ENCODE data around the gene COA7. TPM values are rescaled to one million over a fixed set of nuclear protein-coding genes. Genes with fewer than 3 reads are reported as not detected.
A peak's percentile ranks its signal among the peaks of the same experiment; 100 is the strongest.

Gene COA7
- total RNA-seq, 4 donors from 2014 or later = 5.9 to 17.0 (median 9.4) TPM

DNA sequence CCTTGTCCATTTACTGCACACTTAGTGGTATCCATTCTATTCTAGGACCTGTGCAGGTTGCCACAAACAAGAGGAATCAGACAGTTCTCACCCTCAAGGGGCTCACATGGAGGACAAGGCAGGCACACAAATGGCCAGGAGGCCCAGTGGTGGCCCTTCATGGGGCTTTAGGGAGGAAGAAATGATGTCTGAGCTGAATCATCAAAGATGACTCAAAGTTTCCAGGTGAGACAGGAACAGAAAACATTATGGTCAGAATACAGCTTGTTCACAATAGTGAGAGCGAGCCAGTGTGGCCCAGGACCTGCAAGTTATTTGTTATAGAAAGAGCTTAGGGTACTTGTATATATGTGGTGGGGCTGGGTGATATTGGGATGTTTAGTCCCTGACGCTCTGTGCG is 38.8 kb downstream of the COA7 start:
- no peak for DNase-seq
- Histone ChIP-seq H3K27ac (no peak overlapping the region), H3K4me3 (no peak overlapping the region), H3K9me3 (no peaks in the 10 kb centered on the region), H3K4me1 (no peaks in the 10 kb centered on the region), H3K36me3 (no peaks in the 10 kb centered on the region), H3K27me3 (no peaks in the 10 kb centered on the region)
- TF ChIP-seq, protein P1, sequence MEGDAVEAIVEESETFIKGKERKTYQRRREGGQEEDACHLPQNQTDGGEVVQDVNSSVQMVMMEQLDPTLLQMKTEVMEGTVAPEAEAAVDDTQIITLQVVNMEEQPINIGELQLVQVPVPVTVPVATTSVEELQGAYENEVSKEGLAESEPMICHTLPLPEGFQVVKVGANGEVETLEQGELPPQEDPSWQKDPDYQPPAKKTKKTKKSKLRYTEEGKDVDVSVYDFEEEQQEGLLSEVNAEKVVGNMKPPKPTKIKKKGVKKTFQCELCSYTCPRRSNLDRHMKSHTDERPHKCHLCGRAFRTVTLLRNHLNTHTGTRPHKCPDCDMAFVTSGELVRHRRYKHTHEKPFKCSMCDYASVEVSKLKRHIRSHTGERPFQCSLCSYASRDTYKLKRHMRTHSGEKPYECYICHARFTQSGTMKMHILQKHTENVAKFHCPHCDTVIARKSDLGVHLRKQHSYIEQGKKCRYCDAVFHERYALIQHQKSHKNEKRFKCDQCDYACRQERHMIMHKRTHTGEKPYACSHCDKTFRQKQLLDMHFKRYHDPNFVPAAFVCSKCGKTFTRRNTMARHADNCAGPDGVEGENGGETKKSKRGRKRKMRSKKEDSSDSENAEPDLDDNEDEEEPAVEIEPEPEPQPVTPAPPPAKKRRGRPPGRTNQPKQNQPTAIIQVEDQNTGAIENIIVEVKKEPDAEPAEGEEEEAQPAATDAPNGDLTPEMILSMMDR (IDR thresholded peaks at IDR 0.05) = no peak
- TF ChIP-seq POLR2A (IDR thresholded peaks at IDR 0.05) = no peak

DNA sequence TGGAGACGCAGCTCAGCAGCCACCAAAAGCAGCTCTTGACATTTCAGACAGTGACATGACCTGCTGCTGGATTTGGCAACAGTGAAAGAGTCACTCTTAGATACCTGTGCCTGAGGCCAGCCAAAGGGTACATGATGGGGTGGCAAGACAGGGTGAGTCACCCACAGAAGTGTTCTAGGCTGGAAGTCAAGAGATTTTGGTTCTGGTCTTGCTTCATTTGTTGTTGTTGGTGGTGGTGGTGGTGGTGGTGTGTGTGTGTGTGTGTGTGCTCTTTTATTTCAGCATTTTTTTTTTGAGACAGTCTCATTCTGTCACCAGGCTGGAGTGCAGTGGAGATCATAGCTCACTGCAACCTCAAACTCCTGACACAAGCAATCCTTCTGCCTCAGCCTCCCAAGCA is 39.4 kb downstream of the COA7 start:
- no peaks in the 10 kb centered on the region for H3K9me3 ChIP-seq
- no peak overlapping the region for H3K4me3 ChIP-seq
- H3K27me3 ChIP-seq = no peaks in the 10 kb centered on the region
- no peaks in the 10 kb centered on the region for H3K36me3 ChIP-seq
- H3K27ac ChIP-seq = no peak overlapping the region
- DNase-seq = no peak
- TF ChIP-seq, protein P1 (IDR thresholded peaks at IDR 0.05) = no peak
- H3K4me1 ChIP-seq = no peaks in the 10 kb centered on the region

DNA sequence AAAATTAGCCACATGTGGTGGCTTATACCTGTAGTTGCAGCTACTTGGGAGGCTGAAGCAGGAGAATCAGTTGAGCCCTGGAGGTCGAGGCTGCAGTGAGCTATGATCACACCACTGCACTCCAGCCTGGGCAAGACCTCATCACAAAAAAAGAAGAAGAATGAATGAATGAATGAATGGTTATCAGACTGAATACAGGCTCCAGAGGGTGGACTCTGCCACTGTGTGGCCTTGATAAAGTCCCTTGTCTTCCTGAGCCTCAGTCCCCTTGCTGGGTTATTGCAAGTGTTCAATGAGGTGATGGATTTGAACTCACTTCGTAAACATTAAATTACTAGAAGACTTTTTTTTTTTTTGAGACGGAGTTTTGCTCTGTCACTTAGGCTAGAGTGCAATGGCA is 40.4 kb downstream of the COA7 start:
- TF ChIP-seq POLR2A (IDR thresholded peaks at IDR 0.05) = no peak
- TF ChIP-seq, protein P1 (IDR thresholded peaks at IDR 0.05) = no peak
- no peak overlapping the region for H3K27ac ChIP-seq
- H3K4me3 ChIP-seq = no peak overlapping the region
- no peak for DNase-seq
- H3K4me1 ChIP-seq = no peaks in the 10 kb centered on the region
- H3K27me3 ChIP-seq = no peaks in the 10 kb centered on the region
- H3K9me3 ChIP-seq = no peaks in the 10 kb centered on the region
- H3K36me3 ChIP-seq = no peaks in the 10 kb centered on the region

DNA sequence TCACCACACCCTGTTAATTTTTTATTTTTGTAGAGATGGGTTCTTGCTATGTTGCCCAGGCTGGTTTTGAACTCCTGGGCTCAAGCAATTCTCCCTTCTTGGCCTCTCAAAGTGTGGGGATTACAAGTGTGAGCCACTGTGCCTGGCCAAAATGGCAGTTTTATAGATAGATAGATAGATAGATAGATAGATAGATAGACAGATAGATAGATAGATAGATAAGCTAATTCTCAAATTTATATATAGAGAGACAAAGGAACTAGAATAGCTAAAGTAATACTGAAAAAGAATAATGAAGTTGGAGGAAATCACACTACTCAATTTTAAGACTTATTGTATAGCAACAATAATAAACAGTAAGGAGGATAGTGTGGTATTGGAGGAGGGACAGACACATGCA is 44.1 kb downstream of the COA7 start:
- H3K27ac ChIP-seq = no peak overlapping the region
- TF ChIP-seq POLR2A (IDR thresholded peaks at IDR 0.05) = no peak
- TF ChIP-seq, protein P1 (IDR thresholded peaks at IDR 0.05) = no peak

DNA sequence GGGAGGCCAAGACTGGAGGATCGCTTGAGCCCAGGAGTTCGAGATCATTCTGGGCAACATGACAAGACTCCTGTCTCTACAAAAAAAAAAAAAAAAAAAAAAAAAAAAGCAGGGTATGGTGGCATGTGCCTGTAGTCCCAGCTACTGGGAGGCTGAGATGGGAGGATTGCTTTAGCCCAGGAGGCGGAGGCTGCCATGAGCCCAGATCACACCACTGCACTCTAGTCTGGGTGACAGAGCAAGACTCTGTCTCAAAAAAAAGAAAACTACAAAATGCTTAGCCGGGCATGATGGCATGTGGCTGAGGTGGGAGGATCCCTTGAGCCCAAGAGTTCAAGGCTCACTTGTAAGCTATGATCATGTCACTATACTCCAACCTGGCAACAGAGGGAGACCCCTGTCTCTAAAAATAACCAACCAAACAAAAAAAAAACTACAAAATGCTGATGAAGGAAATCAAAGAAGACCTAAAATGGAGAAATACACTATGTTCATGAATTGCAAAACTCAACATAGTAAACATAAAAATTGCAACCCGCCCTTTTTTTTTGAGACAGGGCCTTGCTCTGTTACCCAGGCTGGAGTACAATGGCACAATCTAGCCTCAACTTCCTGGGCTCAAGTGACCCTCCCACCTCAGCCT is 44.8 kb downstream of the COA7 start:
- Histone ChIP-seq H3K36me3 (no peaks in the 10 kb centered on the region), H3K4me1 (no peaks in the 10 kb centered on the region), H3K4me3 (no peak overlapping the region), H3K9me3 (no peaks in the 10 kb centered on the region), H3K27me3 (no peaks in the 10 kb centered on the region), H3K27ac (no peak overlapping the region)
- DNase-seq = peak in 1 of 3 donors; percentile 18
- no peak for TF ChIP-seq POLR2A (IDR thresholded peaks at IDR 0.05)
- TF ChIP-seq, protein P1 (IDR thresholded peaks at IDR 0.05) = no peak

More for the DNA sequence above, 44.1 kb downstream of the COA7 start:
- H3K36me3 ChIP-seq = no peaks in the 10 kb centered on the region
- peak in 1 of 3 donors; percentile 4 for DNase-seq
- no peak overlapping the region for H3K4me3 ChIP-seq
- no peaks in the 10 kb centered on the region for H3K9me3 ChIP-seq
- H3K4me1 ChIP-seq = no peaks in the 10 kb centered on the region
- no peaks in the 10 kb centered on the region for H3K27me3 ChIP-seq

DNA sequence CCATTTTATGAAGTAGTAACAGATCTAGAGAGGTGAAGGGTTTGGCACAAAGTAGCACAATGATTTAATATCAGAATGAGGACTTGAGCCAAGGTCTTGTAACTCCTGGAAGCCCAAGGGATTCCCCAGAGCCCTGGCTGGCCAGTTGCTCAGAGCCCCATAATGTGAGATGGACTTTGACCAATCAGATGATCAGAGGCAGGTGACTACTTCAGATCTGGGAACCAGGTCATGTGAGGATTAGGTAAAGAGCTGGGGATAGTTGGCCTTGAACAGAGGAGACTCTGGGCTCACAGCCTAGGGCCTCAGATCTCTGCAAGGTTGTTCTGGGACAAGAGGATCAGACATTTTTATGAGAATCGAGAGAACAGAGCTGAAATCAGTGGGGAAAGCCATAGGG is 46.2 kb downstream of the COA7 start:
- H3K27me3 ChIP-seq = no peaks in the 10 kb centered on the region
- TF ChIP-seq, protein P1 (IDR thresholded peaks at IDR 0.05) = no peak
- no peak for TF ChIP-seq POLR2A (IDR thresholded peaks at IDR 0.05)
- no peak overlapping the region for H3K27ac ChIP-seq
- H3K4me3 ChIP-seq = no peak overlapping the region
- peak in 1 of 3 donors; percentile 67 for DNase-seq
- no peaks in the 10 kb centered on the region for H3K36me3 ChIP-seq
- no peaks in the 10 kb centered on the region for H3K4me1 ChIP-seq
- H3K9me3 ChIP-seq = no peaks in the 10 kb centered on the region

Measured in Peyer's patch (tissue), 4 donors.